GM12874 (cell line): ENCODE data around the gene ZNF346.

Experiments used
- TF ChIP-seq, protein P1 (sequence below): IDR thresholded peaks from 2 replicates; pipeline ENCODE4 v1.5.1; 2011; ENCODE audit warnings: low read depth, mild to moderate bottlenecking, control low read depth, low read length, moderate library complexity; ENCODE audit not compliant: insufficient read depth

Gene ZNF346

GRCh38 chr5:177098120-177098469, 75.6 kb downstream of the ZNF346 start:
- TF ChIP-seq, protein P1, sequence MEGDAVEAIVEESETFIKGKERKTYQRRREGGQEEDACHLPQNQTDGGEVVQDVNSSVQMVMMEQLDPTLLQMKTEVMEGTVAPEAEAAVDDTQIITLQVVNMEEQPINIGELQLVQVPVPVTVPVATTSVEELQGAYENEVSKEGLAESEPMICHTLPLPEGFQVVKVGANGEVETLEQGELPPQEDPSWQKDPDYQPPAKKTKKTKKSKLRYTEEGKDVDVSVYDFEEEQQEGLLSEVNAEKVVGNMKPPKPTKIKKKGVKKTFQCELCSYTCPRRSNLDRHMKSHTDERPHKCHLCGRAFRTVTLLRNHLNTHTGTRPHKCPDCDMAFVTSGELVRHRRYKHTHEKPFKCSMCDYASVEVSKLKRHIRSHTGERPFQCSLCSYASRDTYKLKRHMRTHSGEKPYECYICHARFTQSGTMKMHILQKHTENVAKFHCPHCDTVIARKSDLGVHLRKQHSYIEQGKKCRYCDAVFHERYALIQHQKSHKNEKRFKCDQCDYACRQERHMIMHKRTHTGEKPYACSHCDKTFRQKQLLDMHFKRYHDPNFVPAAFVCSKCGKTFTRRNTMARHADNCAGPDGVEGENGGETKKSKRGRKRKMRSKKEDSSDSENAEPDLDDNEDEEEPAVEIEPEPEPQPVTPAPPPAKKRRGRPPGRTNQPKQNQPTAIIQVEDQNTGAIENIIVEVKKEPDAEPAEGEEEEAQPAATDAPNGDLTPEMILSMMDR = no peak

GRCh38 chr5:177098470-177099141, 76.1 kb downstream of the ZNF346 start:
- TF ChIP-seq, protein P1 = no peak

- TF ChIP-seq, protein P1 = no peak
These were observed 77.1 kb downstream of the ZNF346 start for GRCh38 chr5:177099422-177100093.

DNA sequence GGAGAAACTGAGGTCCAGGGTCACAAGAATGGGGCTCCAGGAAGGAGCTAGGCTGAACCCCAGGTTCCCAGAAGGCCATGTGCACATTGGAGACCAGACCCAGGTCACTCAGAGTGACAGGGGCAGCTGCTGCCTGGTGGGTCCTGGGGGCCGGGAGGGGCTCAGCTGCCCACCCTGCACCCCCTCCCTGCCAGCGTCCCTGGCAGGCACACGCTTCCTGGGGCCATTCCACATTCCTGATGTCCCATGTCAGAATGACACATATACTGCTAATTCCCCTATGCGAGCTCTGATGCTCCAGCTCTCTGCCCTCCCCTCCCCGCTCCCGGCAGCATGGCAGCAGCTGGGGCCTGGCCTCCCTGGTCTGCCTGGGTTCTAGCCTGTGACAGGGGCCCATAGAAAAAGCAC, 78.2 kb downstream of the ZNF346 start:
- TF ChIP-seq, protein P1 = no peak

DNA sequence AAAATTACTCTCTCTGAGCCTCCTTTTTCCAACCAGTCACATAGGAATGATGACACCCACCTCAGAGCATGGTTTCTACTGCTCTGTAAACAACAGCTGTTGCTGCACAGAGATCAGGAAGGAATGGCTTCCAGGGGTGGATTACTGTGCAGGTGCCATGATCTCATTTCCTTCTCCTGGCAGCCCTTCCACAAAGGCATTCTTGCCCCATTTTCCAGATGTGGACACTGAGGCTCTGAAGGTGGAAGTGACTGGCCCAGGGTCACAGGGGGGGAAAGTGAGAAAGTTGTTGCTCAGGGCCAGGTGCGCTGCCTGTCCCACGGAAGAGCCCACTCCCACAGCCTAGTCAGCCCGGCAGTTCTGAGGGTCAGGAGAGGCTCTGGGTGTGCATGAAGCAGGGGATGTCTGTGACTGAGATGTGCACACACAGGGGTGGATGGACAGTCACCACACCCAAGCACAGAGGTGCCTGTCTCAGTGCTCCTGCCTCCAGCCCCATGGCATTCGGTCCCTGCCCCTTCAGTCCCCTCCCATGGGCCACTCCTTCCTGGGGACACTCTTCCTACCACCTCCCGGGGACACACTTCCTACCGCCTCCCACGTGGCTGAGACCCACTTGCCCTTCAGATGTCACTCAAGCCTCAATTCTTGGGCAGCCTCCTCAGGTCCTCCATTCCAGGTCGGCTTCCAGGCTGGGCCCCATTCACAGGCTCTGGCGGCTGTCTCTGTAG, 81.2 kb downstream of the ZNF346 start:
- TF ChIP-seq, protein P1 = no peak

DNA sequence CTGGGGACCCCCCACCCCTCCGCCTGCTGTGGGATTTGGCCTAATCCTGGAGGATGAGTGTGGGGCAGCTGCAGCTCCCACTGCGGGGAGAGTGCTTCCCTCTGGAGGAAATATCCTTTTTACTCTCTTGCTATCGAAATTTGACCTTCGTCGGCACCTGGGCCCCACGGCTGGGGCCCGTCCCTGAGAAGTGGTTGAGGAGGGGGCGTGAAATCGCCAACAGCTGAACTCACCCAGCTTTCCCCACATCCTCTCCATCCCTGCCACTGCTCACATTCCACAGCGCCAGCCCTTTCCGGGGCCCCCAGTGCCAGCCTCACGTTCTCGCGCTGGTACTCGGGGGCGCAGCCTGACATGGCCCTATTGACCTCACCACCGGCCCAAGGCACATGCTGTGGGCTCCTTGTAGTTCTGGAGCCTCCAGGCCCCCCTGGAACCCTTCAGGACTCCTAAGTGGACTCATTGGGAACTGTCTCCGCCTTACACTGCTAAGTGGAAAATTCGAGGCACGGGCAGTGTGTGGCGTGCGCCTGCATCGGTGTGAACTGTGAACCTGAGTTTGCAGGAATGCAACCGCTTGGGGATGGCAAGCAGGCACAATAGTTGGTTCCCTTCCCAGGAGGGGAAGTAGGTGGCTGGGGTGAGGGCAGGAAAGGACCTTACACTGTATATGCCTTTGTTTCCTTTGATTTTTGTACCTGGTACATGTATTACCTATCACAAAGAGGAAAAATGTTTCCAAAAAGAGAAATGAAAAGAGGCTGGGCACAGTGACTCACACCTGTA, 83.4 kb downstream of the ZNF346 start:
- TF ChIP-seq, protein P1 = no peak

DNA sequence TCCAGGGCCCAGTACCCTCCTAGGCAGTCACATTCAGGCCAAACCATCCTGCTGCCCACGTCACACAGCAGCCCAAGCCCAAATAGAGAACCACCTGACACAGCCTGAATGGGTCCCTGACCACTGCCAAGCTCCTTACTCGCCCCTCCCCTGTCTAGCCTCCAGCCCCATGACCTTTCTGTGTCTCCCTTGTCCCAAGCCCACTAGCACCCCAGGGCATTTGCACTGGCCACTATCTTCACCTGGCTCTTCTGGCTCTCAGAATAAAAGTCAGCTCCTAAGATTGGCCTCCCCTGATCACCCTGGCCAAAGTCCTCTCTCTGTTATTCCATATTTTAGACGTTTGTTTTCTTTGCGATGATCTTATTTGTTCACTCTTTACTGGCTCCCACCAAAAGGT, 84.7 kb downstream of the ZNF346 start:
- TF ChIP-seq, protein P1 = no peak
